ENCODE data around the gene CDK3. TPM values are rescaled to one million over a fixed set of nuclear protein-coding genes. Genes with fewer than 3 reads are reported as not detected.
A peak's percentile ranks its signal among the peaks of the same experiment; 100 is the strongest.

Gene CDK3
- total RNA-seq, 1 experiment from 2014 or later = 5.2 TPM

GRCh38 chr17:76019833-76020467, 19.3 kb downstream of the CDK3 start:
- Mint-ChIP-seq H3K4me3 (ENCODE audit: unreplicated experiment) (no peak overlapping the region), H3K9me3 (ENCODE audit: unreplicated experiment) (no peaks in the 10 kb centered on the region), H3K4me1 (ENCODE audit: low read depth, unreplicated experiment) (peaks cover 9% of the 10 kb centered on the region), H3K27me3 (ENCODE audit: insufficient read depth, unreplicated experiment) (no peaks in the 10 kb centered on the region), H3K36me3 (ENCODE audit: insufficient read depth, unreplicated experiment) (peaks cover 5% of the 10 kb centered on the region), H3K27ac (ENCODE audit: unreplicated experiment) (peak overlapping the region; percentile 51)
- intact Hi-C loops (cut with micrococcal nuclease; ENCODE audit: unreplicated experiment) = no loop called here
- Histone ChIP-seq H3K36me3 (ENCODE audit: control insufficient read depth, insufficient read depth, low read length) (no peaks in the 10 kb centered on the region), H3K4me1 (no peaks in the 10 kb centered on the region), H3K4me3 (ENCODE audit: low read depth, low read length) (no peak overlapping the region), H3K9me3 (no peaks in the 10 kb centered on the region), H3K27me3 (replicated peaks; ENCODE audit: control insufficient read depth, insufficient read depth, low read length) (no peaks in the 10 kb centered on the region)
- no peak for DNase-seq
- ChIA-PET POLR2A (no interaction called here), CTCF (interaction anchor here (0.7 to 1.2 kb wide), 2 partner anchors 17 to 162 kb away, joined by 4 read pairs; no protein-coding TSS in a partner anchor)
- TF ChIP-seq CTCF (IDR thresholded peaks at IDR 0.05; ENCODE audit: insufficient read depth in 1 of 2, low read depth in 1 of 2, low read length in 1 of 2, severe bottlenecking in 1 of 2, unreplicated experiment in 1 of 2) = no peak
- BruUV-seq (replicated peaks) = no TSS peak

GRCh38 chr17:76022285-76022684, 21.6 kb downstream of the CDK3 start:
- Mint-ChIP-seq H3K36me3 (ENCODE audit: insufficient read depth, unreplicated experiment) (peaks cover 5% of the 10 kb centered on the region), H3K27me3 (ENCODE audit: insufficient read depth, unreplicated experiment) (no peaks in the 10 kb centered on the region), H3K27ac (ENCODE audit: unreplicated experiment) (no peak overlapping the region), H3K4me3 (ENCODE audit: unreplicated experiment) (no peak overlapping the region), H3K4me1 (ENCODE audit: low read depth, unreplicated experiment) (peaks cover 9% of the 10 kb centered on the region), H3K9me3 (ENCODE audit: unreplicated experiment) (no peaks in the 10 kb centered on the region)
- POLR2A ChIA-PET = no interaction called here
- DNase-seq = no peak
- no TSS peak for BruUV-seq (replicated peaks)
- TF ChIP-seq CTCF (IDR thresholded peaks at IDR 0.05; ENCODE audit: insufficient read depth in 1 of 2, low read depth in 1 of 2, low read length in 1 of 2, severe bottlenecking in 1 of 2, unreplicated experiment in 1 of 2) = no peak
- intact Hi-C loops (cut with micrococcal nuclease; ENCODE audit: unreplicated experiment) = no loop called here
- Histone ChIP-seq H3K36me3 (ENCODE audit: control insufficient read depth, insufficient read depth, low read length) (no peaks in the 10 kb centered on the region), H3K27me3 (replicated peaks; ENCODE audit: control insufficient read depth, insufficient read depth, low read length) (no peaks in the 10 kb centered on the region), H3K4me3 (ENCODE audit: low read depth, low read length) (no peak overlapping the region), H3K4me1 (no peaks in the 10 kb centered on the region), H3K9me3 (no peaks in the 10 kb centered on the region)
- CTCF ChIA-PET = interaction anchor here (0.6 kb wide), 1 partner anchor 144 kb away, joined by 4 read pairs; no protein-coding TSS in a partner anchor

DNA sequence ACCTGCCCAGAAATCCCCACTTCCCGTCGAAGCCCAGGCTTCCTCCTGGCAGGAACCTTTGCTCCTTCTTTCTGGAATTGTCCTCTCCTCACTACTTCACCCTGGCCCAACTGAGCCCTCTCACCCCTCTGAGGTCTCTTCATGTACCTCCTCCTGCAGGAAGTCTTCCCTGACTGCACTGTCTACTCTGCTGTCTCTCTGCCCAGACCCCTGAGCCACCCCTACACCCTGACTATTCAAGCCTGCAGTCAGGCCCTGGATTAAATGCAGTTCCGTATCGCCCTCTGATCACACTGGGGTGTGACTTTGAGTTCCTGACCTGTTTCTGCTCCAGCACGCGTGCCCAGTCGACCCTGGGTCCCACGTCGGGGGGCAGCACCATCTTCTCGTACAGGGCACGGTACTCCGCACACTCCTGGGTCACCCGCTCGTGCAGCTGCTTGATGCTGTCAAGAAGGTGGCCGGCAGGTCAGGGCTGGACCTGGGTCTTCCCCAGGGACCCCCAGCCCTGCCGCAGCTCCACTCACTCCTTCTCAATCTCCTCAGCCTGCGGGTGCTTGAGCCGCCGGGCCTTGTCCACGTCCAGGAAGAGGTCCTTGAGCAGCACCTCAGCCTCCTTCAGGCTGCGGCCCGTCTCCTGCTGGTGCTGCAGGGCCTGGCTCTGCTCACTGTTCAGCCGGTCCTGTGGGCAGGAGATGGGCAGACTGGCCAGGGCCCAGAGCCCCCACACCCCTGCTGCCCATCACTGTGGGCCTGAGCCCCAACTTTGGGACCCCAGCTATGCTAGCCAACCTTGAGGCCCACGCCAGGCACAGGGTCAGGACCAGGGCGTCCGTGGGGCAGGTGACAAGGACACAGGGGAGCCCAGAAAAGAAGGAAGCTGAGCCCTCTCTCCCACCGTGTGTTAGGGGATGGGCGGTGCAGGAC, 22.6 kb downstream of the CDK3 start:
- no peak overlapping the region for H3K4me3 Mint-ChIP-seq (ENCODE audit: unreplicated experiment)
- Histone ChIP-seq H3K4me1 (no peaks in the 10 kb centered on the region), H3K36me3 (ENCODE audit: control insufficient read depth, insufficient read depth, low read length) (no peaks in the 10 kb centered on the region), H3K9me3 (no peaks in the 10 kb centered on the region), H3K4me3 (ENCODE audit: low read depth, low read length) (no peak overlapping the region), H3K27me3 (replicated peaks; ENCODE audit: control insufficient read depth, insufficient read depth, low read length) (no peaks in the 10 kb centered on the region)
- no peak for TF ChIP-seq CTCF (IDR thresholded peaks at IDR 0.05; ENCODE audit: insufficient read depth in 1 of 2, low read depth in 1 of 2, low read length in 1 of 2, severe bottlenecking in 1 of 2, unreplicated experiment in 1 of 2)
- H3K9me3 Mint-ChIP-seq (ENCODE audit: unreplicated experiment) = no peaks in the 10 kb centered on the region
- peaks cover 5% of the 10 kb centered on the region for H3K36me3 Mint-ChIP-seq (ENCODE audit: insufficient read depth, unreplicated experiment)
- intact Hi-C loops (cut with micrococcal nuclease; ENCODE audit: unreplicated experiment) = no loop called here
- peaks cover 9% of the 10 kb centered on the region for H3K4me1 Mint-ChIP-seq (ENCODE audit: low read depth, unreplicated experiment)
- ChIA-PET POLR2A (no interaction called here), CTCF (interaction anchor here (1.2 kb wide), 1 partner anchor 9 kb away, joined by 9 read pairs; no protein-coding TSS in a partner anchor)
- no TSS peak for BruUV-seq (replicated peaks)
- H3K27me3 Mint-ChIP-seq (ENCODE audit: insufficient read depth, unreplicated experiment) = no peaks in the 10 kb centered on the region
- no peak overlapping the region for H3K27ac Mint-ChIP-seq (ENCODE audit: unreplicated experiment)
- peak in 1 of 2 experiments; percentile 33 for DNase-seq
